Ishikawa (cell line): ENCODE results near the gene ACTRT2.

Experiments
- CEBPB ChIP-seq: IDR thresholded peaks from 2 replicates; pipeline ENCODE4 v1.6.1; 2012
- CREB1 ChIP-seq: IDR thresholded peaks from 2 replicates; pipeline ENCODE4 v1.6.1; 2012; ENCODE audit warnings: low read depth
- EGR1 ChIP-seq: IDR thresholded peaks from 2 replicates; pipeline ENCODE4 v1.6.1; 2012
- EP300 ChIP-seq: IDR thresholded peaks from 2 replicates; pipeline ENCODE4 v1.6.1; 2012; ENCODE audit warnings: borderline replicate concordance
- FOXM1 ChIP-seq: IDR thresholded peaks from 2 replicates; pipeline ENCODE4 v1.6.1; 2012; ENCODE audit warnings: low read depth, borderline replicate concordance
- NFIC ChIP-seq: IDR thresholded peaks from 2 replicates; pipeline ENCODE4 v1.6.1; 2012
- RAD21 ChIP-seq: IDR thresholded peaks from 2 replicates; pipeline ENCODE4 v1.6.1; 2012; ENCODE audit warnings: low read depth
- REST ChIP-seq: IDR thresholded peaks from 2 replicates; pipeline ENCODE4 v1.6.1; 2012; ENCODE audit warnings: low read depth, mild to moderate bottlenecking
- TAF1 ChIP-seq: IDR thresholded peaks from 2 replicates; pipeline ENCODE4 v1.6.1; 2012; ENCODE audit warnings: low read depth, mild to moderate bottlenecking
- TCF12 ChIP-seq: IDR thresholded peaks from 2 replicates; pipeline ENCODE4 v1.6.1; 2012; ENCODE audit warnings: low read depth
- TEAD4 ChIP-seq: IDR thresholded peaks from 2 replicates; pipeline ENCODE4 v1.6.1; 2012
- USF1 ChIP-seq: IDR thresholded peaks from 2 replicates; pipeline ENCODE4 v1.6.1; 2012
- YY1 ChIP-seq: IDR thresholded peaks from 2 replicates; pipeline ENCODE4 v1.6.1; 2012; ENCODE audit warnings: low read depth
- ZBTB7A ChIP-seq: IDR thresholded peaks from 2 replicates; pipeline ENCODE4 v1.6.1; 2012; ENCODE audit warnings: low read depth
- TF ChIP-seq, protein P1 (sequence below): IDR thresholded peaks from 2 replicates; pipeline ENCODE4 v1.6.1; 2012

ACTRT2 gene

DNA sequence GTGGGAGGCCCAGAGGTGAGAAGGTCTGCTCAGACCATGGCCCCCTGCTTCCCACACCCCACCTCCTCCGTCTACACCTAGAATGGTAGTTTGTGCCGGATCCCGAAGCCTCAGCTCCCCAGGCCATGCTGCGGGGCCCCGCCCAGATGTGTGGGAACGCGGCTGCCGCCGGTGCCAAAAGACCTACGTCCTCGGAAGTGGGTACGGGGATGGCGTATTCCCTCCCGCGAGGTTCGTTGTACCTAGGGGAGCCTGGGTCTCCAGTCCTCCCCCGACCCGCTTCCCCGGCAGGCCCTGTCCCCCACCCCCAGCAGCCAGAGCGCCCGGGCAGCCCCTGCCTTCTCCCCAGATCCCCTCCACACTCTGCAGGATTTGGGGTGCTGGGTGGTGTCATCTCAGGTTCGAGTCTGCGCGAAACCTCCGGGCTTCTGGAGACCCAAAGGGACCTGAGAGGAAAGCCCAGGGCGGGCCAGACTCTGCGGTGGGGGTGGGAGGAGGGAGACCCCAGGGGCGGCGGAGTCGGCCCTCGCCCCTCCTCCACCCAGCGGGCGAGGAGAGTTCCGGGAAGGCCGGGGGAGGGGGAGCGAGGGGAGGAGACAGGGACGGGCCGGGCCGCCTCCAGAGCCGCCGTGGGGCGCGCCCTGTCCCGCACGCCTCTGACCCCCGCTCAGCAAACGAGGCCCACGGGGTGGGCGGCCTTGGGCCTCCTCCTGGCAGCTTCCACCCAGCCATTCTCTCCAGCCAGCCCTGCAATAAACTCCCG lies 41.5 kb downstream of the ACTRT2 start:
- TF ChIP-seq TEAD4 (no peak), ZBTB7A (no peak), REST (no peak), NFIC (no peak), EP300 (no peak), TCF12 (no peak), CREB1 (no peak), CEBPB (no peak), YY1 (no peak), RAD21 (no peak), EGR1 (no peak), TAF1 (no peak), USF1 (no peak), FOXM1 (no peak)
- TF ChIP-seq, protein P1, sequence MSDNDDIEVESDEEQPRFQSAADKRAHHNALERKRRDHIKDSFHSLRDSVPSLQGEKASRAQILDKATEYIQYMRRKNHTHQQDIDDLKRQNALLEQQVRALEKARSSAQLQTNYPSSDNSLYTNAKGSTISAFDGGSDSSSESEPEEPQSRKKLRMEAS: no peak

- no peak for TF ChIP-seq CREB1
- no peak for TF ChIP-seq ZBTB7A
- no peak for TF ChIP-seq TEAD4
- no peak for TF ChIP-seq EP300
- TF ChIP-seq TAF1: no peak
- TF ChIP-seq, protein P1: no peak
- no peak for TF ChIP-seq REST
- TF ChIP-seq NFIC: no peak
- TF ChIP-seq FOXM1: no peak
- no peak for TF ChIP-seq USF1
- TF ChIP-seq TCF12: no peak
- no peak for TF ChIP-seq CEBPB
- TF ChIP-seq EGR1: no peak
- TF ChIP-seq YY1: no peak
- no peak for TF ChIP-seq RAD21
Observed at GRCh38 chr1:3063379-3064295, 42.4 kb downstream of the ACTRT2 start.

DNA sequence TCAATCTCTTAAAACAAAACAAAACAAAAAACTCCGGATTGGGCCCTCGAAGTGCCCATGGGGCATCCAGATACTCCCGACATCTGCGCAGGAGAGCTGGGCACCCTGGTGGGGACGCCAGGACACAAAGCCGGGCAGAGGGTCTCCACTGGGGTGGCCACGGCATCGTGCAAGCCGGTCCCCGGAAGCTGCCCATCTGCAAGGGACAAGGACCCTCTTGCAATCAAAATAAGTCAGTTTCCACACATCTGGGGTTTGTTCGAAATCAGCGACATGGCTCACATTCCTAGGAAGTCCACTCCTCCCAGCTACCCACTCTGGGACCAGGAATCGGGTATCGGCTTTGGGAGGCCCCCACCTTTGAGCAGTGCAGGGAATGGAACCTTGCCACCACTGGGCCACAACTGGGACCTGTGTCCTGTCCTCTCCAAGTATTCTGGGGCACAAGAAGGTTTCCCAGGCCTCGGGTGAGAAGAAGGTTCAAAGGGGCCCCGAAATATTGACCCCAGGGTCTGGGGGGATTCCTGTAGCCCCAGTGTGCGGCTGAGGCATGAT lies 43.1 kb downstream of the ACTRT2 start:
- no peak for TF ChIP-seq REST
- no peak for TF ChIP-seq YY1
- no peak for TF ChIP-seq CEBPB
- no peak for TF ChIP-seq FOXM1
- no peak for TF ChIP-seq CREB1
- no peak for TF ChIP-seq EP300
- no peak for TF ChIP-seq TAF1
- TF ChIP-seq, protein P1: no peak
- no peak for TF ChIP-seq NFIC
- no peak for TF ChIP-seq RAD21
- TF ChIP-seq EGR1: no peak
- TF ChIP-seq USF1: no peak
- no peak for TF ChIP-seq TCF12
- no peak for TF ChIP-seq TEAD4
- no peak for TF ChIP-seq ZBTB7A
